Naive thymus-derived CD4-positive, alpha-beta T cell (primary cell): ENCODE data around the gene OSBPL3. TPM values are rescaled to one million over a fixed set of nuclear protein-coding genes. Genes with fewer than 3 reads are reported as not detected.

Experiments
- ATAC-seq: fragments of 150-1000 bp; cut with Tn5 transposase; 2 replicates; pipeline ENCODE4 v1.10.0; 2021; ENCODE audit warnings: mild to moderate bottlenecking, moderate library complexity
- CTCF ChIA-PET: fragments of 350-600 bp; sonication (Branson Sonifier 250); formaldehyde crosslinking; loops from one replicate; lab custom pipeline; 2021; ENCODE audit warnings: antibody characterized with exemption; lab: Charles Lee
- POLR2A ChIA-PET: fragments of 350-600 bp; sonication (Branson Sonifier 250); formaldehyde crosslinking; loops from one replicate; lab custom pipeline; 2021; ENCODE audit warnings: antibody characterized with exemption, inconsistent platforms; lab: Charles Lee
- DNase-seq, 9 donors: peaks; one replicate each; pipeline versions ENCODE4 v3.0.0 to v3.0.0-alpha.2; 2020 to 2022; ENCODE audit warnings: mixed read lengths in 1 of 9
- H3K27ac ChIP-seq: one replicate; pipeline ENCODE4 v1.7.0; 2013; ENCODE audit warnings: mild to moderate bottlenecking, low read depth, low read length, moderate library complexity
- H3K27me3 ChIP-seq, 2 donors: one replicate each; pipeline ENCODE4 v1.7.0; 2013; ENCODE audit warnings: low read length in 2 of 2, mild to moderate bottlenecking in 2 of 2, moderate library complexity in 2 of 2; ENCODE audit not compliant: control insufficient read depth in 2 of 2, insufficient read depth in 2 of 2
- H3K36me3 ChIP-seq, 3 experiments: 1 replicate in 2 of 3; 2 replicates in 1 of 3; pipeline ENCODE4 v1.7.0; 2013; ENCODE audit warnings: low read length in 3 of 3, mild to moderate bottlenecking in 3 of 3, moderate library complexity in 1 of 3; ENCODE audit not compliant: insufficient read depth in 3 of 3, control insufficient read depth in 2 of 3
- H3K4me1 ChIP-seq, 2 donors: one replicate each; pipeline ENCODE4 v1.7.0; 2013; ENCODE audit warnings: low read length in 2 of 2, mild to moderate bottlenecking in 2 of 2, moderate library complexity in 1 of 2; ENCODE audit not compliant: control insufficient read depth in 2 of 2, insufficient read depth in 2 of 2
- H3K4me3 ChIP-seq: 2 replicates; pipeline ENCODE4 v1.7.0; 2013; ENCODE audit warnings: mild to moderate bottlenecking, low read length
- H3K9me3 ChIP-seq, 3 experiments: 1 replicate in 2 of 3; 2 replicates in 1 of 3; pipeline ENCODE4 v1.7.0; 2013; ENCODE audit warnings: low read length in 3 of 3; ENCODE audit not compliant: control insufficient read depth in 2 of 3
- H3K27ac Mint-ChIP-seq, 9 donors: one replicate each; pipeline ENCODE4 v1.8.0; 2020 to 2022; ENCODE audit warnings: mixed read lengths in 9 of 9, mild to moderate bottlenecking in 8 of 9, moderate library complexity in 5 of 9, inconsistent platforms in 2 of 9
- H3K27me3 Mint-ChIP-seq, 5 donors: one replicate each; pipeline ENCODE4 v1.8.0; 2021 to 2022; ENCODE audit warnings: mixed read lengths in 5 of 5, mild to moderate bottlenecking in 1 of 5
- H3K36me3 Mint-ChIP-seq, 5 donors: one replicate each; pipeline ENCODE4 v1.8.0; 2020 to 2022; ENCODE audit warnings: mixed read lengths in 5 of 5, mild to moderate bottlenecking in 3 of 5, inconsistent platforms in 1 of 5
- H3K4me1 Mint-ChIP-seq, 7 donors: one replicate each; pipeline ENCODE4 v1.8.0; 2020 to 2022; ENCODE audit warnings: mixed read lengths in 7 of 7, mild to moderate bottlenecking in 3 of 7, inconsistent platforms in 1 of 7
- H3K4me3 Mint-ChIP-seq, 10 donors: one replicate each; pipeline ENCODE4 v1.8.0; 2020 to 2022; ENCODE audit warnings: mild to moderate bottlenecking in 10 of 10, mixed read lengths in 10 of 10, moderate library complexity in 6 of 10, inconsistent platforms in 2 of 10
- H3K9me3 Mint-ChIP-seq, 11 donors: one replicate each; pipeline ENCODE4 v1.8.0; 2020 to 2022; ENCODE audit warnings: mixed read lengths in 11 of 11, mild to moderate bottlenecking in 4 of 11, inconsistent platforms in 1 of 11, moderate library complexity in 1 of 11
- intact Hi-C, 2 donors: fragments of 100-400 bp; cut with micrococcal nuclease; formaldehyde crosslinking; loops; one replicate each; pipeline ENCODE4 v1.15.1; 2023
- polyA plus RNA-seq, 2 donors: library from polyadenylated mRNA; unstranded; fragments of 300-500 nt; fragmentation: Illumina TruSeq; gene quantifications; one replicate each; pipeline ENCODE4 v1.2.3, GENCODE V29; 2021
- total RNA-seq, 6 experiments: library from RNA in 5 of 6; stranded (reverse) in 5 of 6; gene quantifications; 1 replicate in 5 of 6; 2 replicates in 1 of 6; pipeline ENCODE4 v1.2.3 and lab custom pipeline; 2021 to 2026

OSBPL3 gene
- total and polyA plus RNA-seq, 7 experiments from 2014 or later, result 4.5 to 75.7 (median 19.2) TPM

GRCh38 chr7:24952464-24952863 lies 27.5 kb downstream of the OSBPL3 start:
- H3K27ac ChIP-seq, result no peak overlapping the region
- H3K36me3 ChIP-seq, result no peaks in the 10 kb centered on the region
- no peak for ATAC-seq
- no peak overlapping the region for H3K4me3 ChIP-seq
- H3K4me1 ChIP-seq, result peaks cover 0 to 6% of the 10 kb centered on the region in 2 donors
- CTCF ChIA-PET, result no interaction called here
- H3K9me3 ChIP-seq, result no peaks in the 10 kb centered on the region
- intact Hi-C loops, result no loop called here
- Mint-ChIP-seq H3K27ac (no peak overlapping the region), H3K36me3 (peaks cover 0 to 13% (median 4%) of the 10 kb centered on the region in 5 donors), H3K9me3 (no peaks in the 10 kb centered on the region), H3K4me1 (peaks cover 27 to 71% (median 35%) of the 10 kb centered on the region in 7 donors), H3K27me3 (no peaks in the 10 kb centered on the region), H3K4me3 (no peak overlapping the region)
- POLR2A ChIA-PET, result interaction anchor here (0.8 kb wide), 1 partner anchor 26 kb away, joined by 3 read pairs; no protein-coding TSS in a partner anchor
- no peaks in the 10 kb centered on the region for H3K27me3 ChIP-seq
- no peak for DNase-seq

GRCh38 chr7:24951441-24951980 lies 28.5 kb downstream of the OSBPL3 start:
- Mint-ChIP-seq H3K36me3 (peaks cover 0 to 13% (median 4%) of the 10 kb centered on the region in 5 donors), H3K27me3 (no peaks in the 10 kb centered on the region), H3K4me1 (peaks cover 23 to 66% (median 35%) of the 10 kb centered on the region in 7 donors), H3K4me3 (peak overlapping the region in 1 of 10 donors; percentile 24), H3K9me3 (no peaks in the 10 kb centered on the region), H3K27ac (no peak overlapping the region)
- intact Hi-C loops, result no loop called here
- Histone ChIP-seq H3K4me1 (peaks cover 0 to 12% of the 10 kb centered on the region in 2 donors), H3K27ac (no peak overlapping the region), H3K27me3 (no peaks in the 10 kb centered on the region), H3K4me3 (no peak overlapping the region), H3K36me3 (no peaks in the 10 kb centered on the region), H3K9me3 (no peaks in the 10 kb centered on the region)
- CTCF ChIA-PET, result no interaction called here
- ATAC-seq, result no peak
- DNase-seq, result no peak
- POLR2A ChIA-PET, result no interaction called here

GRCh38 chr7:24949884-24950283 lies 30.1 kb downstream of the OSBPL3 start:
- Mint-ChIP-seq H3K4me3 (no peak overlapping the region), H3K9me3 (no peaks in the 10 kb centered on the region), H3K27ac (peak overlapping the region in 1 of 9 donors; percentile 35), H3K4me1 (peaks cover 20 to 65% (median 40%) of the 10 kb centered on the region in 7 donors), H3K27me3 (no peaks in the 10 kb centered on the region), H3K36me3 (peaks cover 0 to 15% (median 4%) of the 10 kb centered on the region in 5 donors)
- H3K36me3 ChIP-seq, result no peaks in the 10 kb centered on the region
- CTCF ChIA-PET, result no interaction called here
- H3K27me3 ChIP-seq, result no peaks in the 10 kb centered on the region
- DNase-seq (no peak), ATAC-seq (no peak)
- H3K4me3 ChIP-seq, result no peak overlapping the region
- intact Hi-C loops, result no loop called here
- H3K27ac ChIP-seq, result no peak overlapping the region
- POLR2A ChIA-PET, result interaction anchor here (0.7 kb wide), 1 partner anchor 15 kb away, joined by 4 read pairs; no protein-coding TSS in a partner anchor
- no peaks in the 10 kb centered on the region for H3K9me3 ChIP-seq
- H3K4me1 ChIP-seq, result peaks cover 0 to 12% of the 10 kb centered on the region in 2 donors

GRCh38 chr7:24948739-24949138 lies 31.2 kb downstream of the OSBPL3 start:
- CTCF ChIA-PET, result interaction anchor here (0.6 kb wide), 1 partner anchor 34 kb away, joined by 3 read pairs; no protein-coding TSS in a partner anchor
- no peak for ATAC-seq

GRCh38 chr7:24946467-24946866 lies 33.5 kb downstream of the OSBPL3 start:
- H3K27ac Mint-ChIP-seq, result no peak overlapping the region
- no peaks in the 10 kb centered on the region for H3K36me3 ChIP-seq
- H3K36me3 Mint-ChIP-seq, result peaks cover 0 to 15% (median 4%) of the 10 kb centered on the region in 5 donors
- H3K4me1 ChIP-seq, result peaks cover 0 to 12% of the 10 kb centered on the region in 2 donors
- H3K9me3 Mint-ChIP-seq, result no peaks in the 10 kb centered on the region
- H3K4me3 ChIP-seq, result no peak overlapping the region
- H3K27me3 Mint-ChIP-seq, result no peaks in the 10 kb centered on the region
- ChIA-PET CTCF (no interaction called here), POLR2A (no interaction called here)
- intact Hi-C loops, result no loop called here
- H3K27ac ChIP-seq, result no peak overlapping the region
- DNase-seq, result no peak
- ATAC-seq, result no peak
- no peak overlapping the region for H3K4me3 Mint-ChIP-seq
- H3K27me3 ChIP-seq, result no peaks in the 10 kb centered on the region
- H3K9me3 ChIP-seq, result no peaks in the 10 kb centered on the region
- H3K4me1 Mint-ChIP-seq, result peaks cover 26 to 62% (median 33%) of the 10 kb centered on the region in 7 donors

More at GRCh38 chr7:24948739-24949138, 31.2 kb downstream of the OSBPL3 start:
- Mint-ChIP-seq H3K27ac (no peak overlapping the region), H3K27me3 (no peaks in the 10 kb centered on the region), H3K4me3 (no peak overlapping the region), H3K4me1 (peaks cover 20 to 58% (median 34%) of the 10 kb centered on the region in 7 donors), H3K9me3 (no peaks in the 10 kb centered on the region), H3K36me3 (peaks cover 0 to 13% (median 4%) of the 10 kb centered on the region in 5 donors)
- Histone ChIP-seq H3K9me3 (no peaks in the 10 kb centered on the region), H3K4me1 (peaks cover 0 to 12% of the 10 kb centered on the region in 2 donors), H3K27me3 (no peaks in the 10 kb centered on the region), H3K4me3 (no peak overlapping the region), H3K36me3 (no peaks in the 10 kb centered on the region), H3K27ac (no peak overlapping the region)
- POLR2A ChIA-PET, result no interaction called here
- intact Hi-C loops, result no loop called here
- no peak for DNase-seq

- no peaks in the 10 kb centered on the region for H3K36me3 ChIP-seq
- Mint-ChIP-seq H3K9me3 (no peaks in the 10 kb centered on the region), H3K27me3 (no peaks in the 10 kb centered on the region), H3K27ac (no peak overlapping the region), H3K4me1 (peaks cover 26 to 63% (median 35%) of the 10 kb centered on the region in 7 donors), H3K4me3 (no peak overlapping the region), H3K36me3 (peaks cover 0 to 17% (median 4%) of the 10 kb centered on the region in 5 donors)
- intact Hi-C loops, result no loop called here
- POLR2A ChIA-PET, result interaction anchor here (0.7 kb wide), 1 partner anchor 39 kb away, joined by 3 read pairs; no protein-coding TSS in a partner anchor
- DNase-seq (no peak), ATAC-seq (no peak)
- CTCF ChIA-PET, result interaction anchor here (0.7 kb wide), 1 partner anchor 124 kb away, joined by 3 read pairs; no protein-coding TSS in a partner anchor
- H3K4me3 ChIP-seq, result no peak overlapping the region
- no peaks in the 10 kb centered on the region for H3K27me3 ChIP-seq
- H3K27ac ChIP-seq, result no peak overlapping the region
- H3K9me3 ChIP-seq, result no peaks in the 10 kb centered on the region
- peaks cover 0 to 12% of the 10 kb centered on the region in 2 donors for H3K4me1 ChIP-seq
Measured at GRCh38 chr7:24945899-24946298, 34.1 kb downstream of the OSBPL3 start.
